HT1080 (cell line): Measurements from ENCODE around the gene PPP1R26. TPM values are rescaled to one million over a fixed set of nuclear protein-coding genes. Genes with fewer than 3 reads are reported as not detected.
"Not testable (repeated sequence)": the region's sequence is repeated elsewhere in the genome, so short reads cannot be mapped to it uniquely, and the experiment has no call there.

Experiments
- DNase-seq: peaks from one replicate; pipeline ENCODE4 v3.0.0-alpha.2; 2015; ENCODE audit warnings: low read depth
- total RNA-seq: library from RNA; depleted of rRNA; stranded (reverse); fragments of >200 nt; shearing (Covaris generic); gene quantifications from 2 replicates; pipeline ENCODE4 v1.2.3, GENCODE V29; 2014

PPP1R26 gene
- total RNA-seq, 1 experiment from 2014 or later: 36.2 TPM

DNA sequence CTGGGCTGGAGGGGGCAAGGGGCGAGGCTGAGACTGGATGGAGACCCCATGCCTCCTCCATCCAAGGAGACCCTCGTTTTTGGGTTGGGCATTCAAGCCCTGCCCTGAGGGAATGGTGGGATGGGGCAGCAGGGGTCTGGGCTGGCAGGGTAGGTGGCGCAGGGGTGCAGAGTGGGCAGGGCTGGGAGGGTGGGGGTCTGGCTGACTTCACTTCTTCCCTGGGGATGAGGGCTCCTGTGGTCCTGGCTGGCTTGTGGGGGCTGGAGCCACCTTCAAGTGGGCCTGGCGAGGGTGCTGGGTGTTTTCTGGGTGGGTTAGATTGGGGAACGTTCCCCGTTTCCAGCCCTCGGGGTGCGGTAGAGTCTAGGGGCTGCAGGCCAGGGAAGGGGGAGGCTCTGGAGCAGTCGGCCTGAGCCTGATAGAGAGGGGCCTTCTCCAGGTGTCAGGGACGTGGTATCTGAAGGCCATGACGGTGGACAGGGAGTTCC lies 42.1 kb downstream of the PPP1R26 start:
- no peak for DNase-seq

- DNase-seq: no peak
Measured at GRCh38 chr9:135522137-135522877, 42.7 kb downstream of the PPP1R26 start.

DNA sequence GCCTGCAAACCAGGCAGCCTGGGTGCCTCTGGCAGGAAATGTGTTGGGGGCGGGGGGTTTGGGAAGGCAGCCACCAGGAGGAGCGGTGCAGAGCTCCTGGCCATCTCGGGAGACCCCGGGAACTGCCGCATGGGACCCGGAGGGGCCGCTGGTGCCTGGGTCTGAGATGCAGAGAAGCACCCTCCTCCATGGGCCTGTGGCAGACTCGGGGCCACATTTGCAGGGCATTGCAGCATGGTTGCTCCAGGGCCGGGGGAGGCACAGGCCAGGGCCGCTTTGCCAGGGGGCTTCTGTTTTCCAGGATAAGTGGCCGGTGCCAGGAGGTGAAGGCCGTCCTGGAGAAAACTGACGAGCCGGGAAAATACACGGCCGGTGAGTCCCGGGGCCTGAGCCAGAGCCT lies 43.3 kb downstream of the PPP1R26 start:
- DNase-seq: no peak

DNA sequence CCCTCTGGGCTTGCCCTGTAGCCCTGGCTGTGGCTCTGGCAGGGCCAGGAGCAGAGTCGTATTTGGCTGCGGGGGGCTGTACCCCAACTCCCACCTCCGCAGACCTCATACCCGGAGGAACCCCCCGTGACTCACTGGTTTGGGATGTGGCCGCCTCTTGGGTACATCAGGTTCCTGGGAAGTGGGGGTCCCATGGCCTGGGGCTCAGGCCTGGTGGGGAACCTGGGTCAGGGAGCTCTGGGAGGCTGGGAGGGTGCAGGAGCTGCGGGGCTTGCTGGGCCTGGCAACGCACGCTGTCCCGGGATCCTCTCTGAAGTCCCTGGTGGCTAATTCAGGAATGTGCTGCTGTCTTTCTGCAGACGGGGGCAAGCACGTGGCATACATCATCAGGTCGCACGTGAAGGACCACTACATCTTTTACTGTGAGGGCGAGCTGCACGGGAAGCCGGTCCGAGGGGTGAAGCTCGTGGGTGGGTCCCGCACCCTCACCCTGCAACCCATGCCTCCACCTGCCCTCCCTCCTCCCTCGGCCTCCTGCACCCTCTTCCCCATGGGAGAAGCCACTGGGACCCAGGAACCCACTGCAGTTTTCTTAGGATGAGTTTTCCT lies 44.0 kb downstream of the PPP1R26 start:
- DNase-seq: no peak

- peak; percentile 68 for DNase-seq
Measured at GRCh38 chr9:135524130-135524861, 44.7 kb downstream of the PPP1R26 start.

DNA sequence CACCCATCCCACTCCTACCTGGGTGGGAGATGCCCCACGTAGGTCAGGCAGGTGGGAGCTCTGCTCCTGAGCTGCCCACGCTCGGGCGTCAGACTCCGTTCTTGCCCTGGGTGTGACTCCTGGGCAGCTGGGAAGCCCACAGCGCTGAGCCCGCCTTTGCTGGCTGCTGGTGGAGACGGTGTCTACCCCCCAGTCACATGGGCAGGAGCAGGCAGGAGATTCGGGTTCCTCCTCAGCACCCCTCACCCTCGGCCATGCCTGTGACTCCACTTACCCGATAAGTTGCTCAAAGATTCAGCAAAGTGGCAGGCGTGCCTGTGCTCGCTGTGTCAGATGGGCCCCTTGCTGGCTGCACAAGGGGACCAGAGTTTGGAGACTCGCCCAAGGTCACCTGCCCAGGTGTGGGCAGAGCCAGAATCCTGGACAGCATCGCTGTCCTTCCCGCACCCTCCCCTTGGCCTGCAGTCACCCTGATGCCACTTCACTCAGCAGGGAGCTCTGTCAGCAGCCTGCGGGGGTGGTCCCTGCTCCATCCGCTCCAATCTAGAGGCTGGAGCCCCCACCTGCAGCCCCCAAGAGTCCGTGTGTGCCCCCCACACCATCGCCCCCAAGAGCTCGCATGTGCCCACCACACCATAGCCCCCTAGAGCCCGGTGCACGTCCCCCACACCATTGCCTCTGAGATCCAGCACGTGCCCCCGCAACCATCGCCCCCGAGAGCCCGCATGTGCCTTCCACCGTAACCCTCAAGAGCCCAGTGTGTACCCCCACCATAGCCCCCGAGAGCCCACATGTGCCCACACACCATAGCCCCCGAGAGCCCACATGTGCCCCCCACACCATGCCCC lies 45.9 kb downstream of the PPP1R26 start:
- DNase-seq: no peak

DNA sequence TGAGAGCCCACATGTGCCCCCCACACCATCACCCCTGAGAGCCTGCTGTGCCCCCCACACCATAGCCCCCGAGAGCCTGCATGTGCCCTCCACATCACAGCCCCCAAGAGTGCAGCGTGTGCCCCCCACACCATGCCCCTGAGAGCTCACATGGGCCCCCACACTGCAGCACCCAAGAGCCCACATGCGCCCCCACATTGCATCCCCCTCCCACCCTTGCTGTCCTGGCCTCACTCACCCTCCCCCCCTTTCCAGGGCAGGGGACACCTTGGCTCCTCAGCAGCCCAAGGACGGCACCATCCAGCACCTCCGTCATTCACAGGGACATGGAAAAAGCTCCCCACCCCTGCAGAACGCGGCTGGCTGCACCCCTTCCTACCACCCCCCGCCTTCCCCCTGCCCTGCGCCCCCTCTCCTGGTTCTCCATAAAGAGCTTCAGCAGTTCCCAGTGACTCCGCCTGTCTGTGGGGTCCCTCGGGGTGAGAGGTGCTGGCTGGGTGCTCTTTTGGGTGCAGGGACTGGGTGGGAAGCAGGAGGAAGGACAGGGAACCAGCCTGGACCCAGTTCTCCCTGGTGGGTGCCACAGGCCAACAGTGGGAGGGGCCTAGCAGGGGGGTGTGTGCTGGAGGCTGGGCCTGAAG lies 46.6 kb downstream of the PPP1R26 start:
- no peak for DNase-seq

GRCh38 chr9:135526730-135527571 lies 47.4 kb downstream of the PPP1R26 start:
- DNase-seq: no peak

DNA sequence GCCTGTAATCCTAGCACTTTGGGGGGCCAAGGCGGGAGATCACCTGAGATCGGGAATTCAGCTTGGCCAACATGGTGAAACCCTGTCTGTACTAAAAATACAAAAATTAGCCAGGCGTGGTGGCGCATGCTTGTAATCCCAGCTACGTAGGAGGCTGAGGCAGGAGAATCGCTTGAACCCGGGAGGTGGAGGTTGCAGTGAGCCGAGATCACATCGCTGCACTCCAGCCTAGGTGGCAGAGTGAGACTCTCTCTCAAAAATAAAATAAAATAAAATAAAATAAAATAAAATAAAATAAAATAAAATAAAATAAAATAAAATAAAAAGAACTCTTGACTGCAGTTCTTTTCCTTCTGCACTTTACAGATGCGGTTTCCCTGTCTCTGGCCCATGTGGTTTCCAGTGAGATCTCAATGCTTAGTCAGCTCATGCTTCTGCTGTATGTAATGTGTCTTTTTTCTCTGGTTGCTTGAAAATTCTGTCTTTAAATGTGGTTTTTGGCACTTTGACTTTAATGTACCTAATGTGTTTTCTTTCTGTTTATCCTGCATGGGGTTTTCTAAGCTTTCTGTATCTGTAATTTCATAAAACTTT lies 49.4 kb downstream of the PPP1R26 start:
- DNase-seq: not testable (repeated sequence)

GRCh38 chr9:135530146-135530545 lies 50.6 kb downstream of the PPP1R26 start:
- DNase-seq: no peak

GRCh38 chr9:135531096-135531495 lies 51.5 kb downstream of the PPP1R26 start:
- no peak for DNase-seq

GRCh38 chr9:135533113-135533512 lies 53.5 kb downstream of the PPP1R26 start:
- no peak for DNase-seq

DNA sequence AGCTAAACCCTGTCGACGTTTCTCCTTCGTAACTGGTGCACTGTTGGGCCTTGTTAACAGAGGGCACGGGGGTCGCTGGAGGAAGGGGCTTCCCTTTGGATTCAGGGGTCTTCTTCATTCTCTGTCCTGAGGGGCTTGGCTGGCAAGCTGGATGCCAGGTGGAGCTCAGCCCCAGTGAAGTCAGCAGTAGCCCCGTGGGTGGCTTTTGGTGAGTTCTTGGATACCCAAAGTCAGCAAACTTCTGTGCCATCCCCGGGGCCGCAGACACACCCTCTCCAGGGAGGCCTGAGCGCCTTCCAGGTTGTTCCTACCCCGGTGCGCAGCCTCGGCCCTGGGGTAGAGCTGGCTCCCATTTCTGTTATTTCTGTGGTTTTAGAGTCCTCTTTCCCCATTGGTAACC lies 54.1 kb downstream of the PPP1R26 start:
- DNase-seq: no peak

- not testable (repeated sequence) for DNase-seq
Measured at GRCh38 chr9:135534192-135534711, 54.7 kb downstream of the PPP1R26 start.

DNA sequence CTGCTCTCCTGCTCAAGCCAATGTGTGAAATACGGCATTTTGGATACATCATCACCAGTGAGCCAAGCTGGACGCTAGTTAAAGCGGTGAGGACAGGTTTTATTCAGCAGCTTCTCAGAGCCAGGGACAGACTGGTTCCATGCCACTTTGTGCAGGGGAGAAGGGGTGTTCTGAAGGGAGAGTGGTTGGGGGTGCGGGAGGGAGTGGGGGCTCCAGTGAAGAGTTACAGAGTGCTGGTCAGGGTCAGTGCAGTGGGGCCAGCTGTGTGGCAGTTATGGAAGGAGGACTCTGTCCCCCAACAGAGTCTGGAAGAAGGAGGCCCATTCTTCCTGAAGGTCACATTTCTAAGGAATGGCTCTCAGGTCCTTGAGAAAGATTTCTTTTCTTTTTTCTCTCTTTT lies 55.2 kb downstream of the PPP1R26 start:
- DNase-seq: not testable (repeated sequence)

DNA sequence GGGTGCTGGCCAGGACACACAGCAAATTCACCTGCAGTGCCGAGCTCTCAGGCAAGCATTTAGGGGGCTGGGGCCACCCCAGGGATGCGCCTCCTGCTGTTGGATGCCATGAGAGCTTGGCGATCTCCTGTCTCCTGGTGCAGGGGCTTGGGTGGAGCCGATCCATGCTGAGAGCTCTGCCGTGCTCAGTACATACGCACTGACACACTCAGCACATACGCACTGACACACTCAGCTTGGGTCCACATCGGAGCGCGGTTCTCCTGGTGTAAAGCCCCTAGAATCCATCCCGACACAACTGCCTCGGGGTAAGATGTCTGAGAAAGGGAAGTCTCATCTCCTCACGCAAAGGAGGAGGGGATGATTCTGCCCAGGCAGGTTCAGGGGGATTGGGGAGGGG lies 56.0 kb downstream of the PPP1R26 start:
- DNase-seq: not testable (repeated sequence)

- peak; percentile 74 for DNase-seq
Measured at GRCh38 chr9:135536216-135536615, 56.6 kb downstream of the PPP1R26 start.
